HG03469 (cell line): Measurements from ENCODE around the gene CLDN10.

Experiments used
- ATAC-seq: cut with Tn5 transposase; IDR thresholded peaks from one replicate; pipeline ENCODE4 v1.9.1; 2021; ENCODE audit warnings: mild to moderate bottlenecking, moderate library complexity, moderate number of reproducible peaks; ENCODE audit not compliant: unreplicated experiment

The CLDN10 gene

GRCh38 chr13:95593462-95593861 lies 40.9 kb downstream of the CLDN10 start:
- ATAC-seq: no peak

GRCh38 chr13:95596701-95597100 lies 44.2 kb downstream of the CLDN10 start:
- no peak for ATAC-seq

GRCh38 chr13:95601216-95601615 lies 48.7 kb downstream of the CLDN10 start:
- no peak for ATAC-seq

GRCh38 chr13:95601906-95602305 lies 49.4 kb downstream of the CLDN10 start:
- no peak for ATAC-seq

- ATAC-seq: no peak
Measured at GRCh38 chr13:95603887-95604555, 51.5 kb downstream of the CLDN10 start.

GRCh38 chr13:95604556-95604915 lies 52.0 kb downstream of the CLDN10 start:
- no peak for ATAC-seq

GRCh38 chr13:95605448-95606125 lies 53.1 kb downstream of the CLDN10 start:
- no peak for ATAC-seq

- ATAC-seq: no peak
Measured at GRCh38 chr13:95607366-95607765, 54.8 kb downstream of the CLDN10 start.

GRCh38 chr13:95608640-95609323 lies 56.3 kb downstream of the CLDN10 start:
- ATAC-seq: no peak

- ATAC-seq: no peak
Measured at GRCh38 chr13:95614641-95615245, 62.2 kb downstream of the CLDN10 start.

GRCh38 chr13:95615539-95615938 lies 63.0 kb downstream of the CLDN10 start:
- no peak for ATAC-seq

- no peak for ATAC-seq
Measured at GRCh38 chr13:95620030-95620824, 67.7 kb downstream of the CLDN10 start.

GRCh38 chr13:95620825-95621498 lies 68.4 kb downstream of the CLDN10 start:
- no peak for ATAC-seq

GRCh38 chr13:95623141-95623540 lies 70.6 kb downstream of the CLDN10 start:
- no peak for ATAC-seq

GRCh38 chr13:95624020-95624419 lies 71.5 kb downstream of the CLDN10 start:
- ATAC-seq: no peak

GRCh38 chr13:95626768-95627167 lies 74.2 kb downstream of the CLDN10 start:
- ATAC-seq: no peak

GRCh38 chr13:95627590-95627989 lies 75.1 kb downstream of the CLDN10 start:
- ATAC-seq: no peak

- ATAC-seq: no peak
Measured at GRCh38 chr13:95628488-95628887, 76.0 kb downstream of the CLDN10 start.

GRCh38 chr13:95629071-95629470 lies 76.6 kb downstream of the CLDN10 start:
- ATAC-seq: no peak
